GM23338 (cell line): ENCODE measurements around the gene NOD1. TPM values are rescaled to one million over a fixed set of nuclear protein-coding genes. Genes with fewer than 3 reads are reported as not detected.

Source experiments
- ATAC-seq: fragments of 200-7000 bp; cut with Tn5 transposase; 3 replicates; pipeline ENCODE4 v1.9.1; 2020
- DNase-seq: peaks from one replicate; pipeline ENCODE4 v3.0.0-alpha.2; 2015; ENCODE audit warnings: low spot score
- H2AFZ ChIP-seq: fragments of 200-600 bp; sonication (generic); 2 replicates; pipeline ENCODE4 v1.8.0; 2016; ENCODE audit warnings: antibody characterized with exemption, mild to moderate bottlenecking, moderate library complexity
- H3F3A ChIP-seq: fragments of 200-600 bp; sonication (generic); replicated peaks from 2 replicates; pipeline ENCODE4 v1.8.0; 2017; ENCODE audit warnings: antibody characterized with exemption, mixed run types, low read depth
- H3K27ac ChIP-seq: fragments of 200-600 bp; sonication (generic); 2 replicates; pipeline ENCODE4 v1.6.1; 2016; ENCODE audit warnings: low read depth
- H3K27me3 ChIP-seq: fragments of 200-600 bp; sonication (generic); 2 replicates; pipeline ENCODE4 v1.8.0; 2016; ENCODE audit warnings: mild to moderate bottlenecking, mixed run types, moderate library complexity; ENCODE audit not compliant: insufficient read depth
- H3K36me3 ChIP-seq: fragments of 200-600 bp; sonication (generic); 2 replicates; pipeline ENCODE4 v1.8.0; 2016; ENCODE audit warnings: mild to moderate bottlenecking; ENCODE audit not compliant: insufficient read depth
- H3K4me1 ChIP-seq: fragments of 200-600 bp; sonication (generic); 2 replicates; pipeline ENCODE4 v1.8.0; 2016; ENCODE audit warnings: mild to moderate bottlenecking, moderate library complexity; ENCODE audit not compliant: insufficient read depth
- H3K4me2 ChIP-seq: fragments of 200-600 bp; sonication (generic); 2 replicates; pipeline ENCODE4 v1.7.1; 2017; ENCODE audit warnings: mixed run types
- H3K4me3 ChIP-seq: fragments of 200-600 bp; sonication (generic); 2 replicates; pipeline ENCODE4 v1.6.1; 2016; ENCODE audit warnings: mixed run types
- H3K79me2 ChIP-seq: fragments of 200-600 bp; sonication (generic); replicated peaks from 2 replicates; pipeline ENCODE4 v1.8.0; 2017; ENCODE audit warnings: mild to moderate bottlenecking; ENCODE audit not compliant: insufficient read depth
- H3K9me2 ChIP-seq: fragments of 200-600 bp; sonication (generic); 2 replicates; pipeline ENCODE4 v1.8.0; 2017; ENCODE audit not compliant: insufficient read depth
- H4K20me1 ChIP-seq: fragments of 200-600 bp; sonication (generic); replicated peaks from 2 replicates; pipeline ENCODE4 v1.8.0; 2017; ENCODE audit warnings: mild to moderate bottlenecking; ENCODE audit not compliant: insufficient read depth
- H3K27ac Mint-ChIP-seq: 2 replicates; pipeline ENCODE4 v1.8.0; 2020; ENCODE audit warnings: inconsistent platforms, mild to moderate bottlenecking, moderate library complexity, mixed read lengths
- H3K27me3 Mint-ChIP-seq: 3 replicates; pipeline ENCODE4 v1.8.0; 2022; ENCODE audit warnings: low read depth, mild to moderate bottlenecking, moderate library complexity, mixed read lengths, inconsistent platforms; ENCODE audit not compliant: insufficient read depth, poor library complexity
- H3K36me3 Mint-ChIP-seq: 3 replicates; pipeline ENCODE4 v1.8.0; 2021; ENCODE audit warnings: low read depth, mild to moderate bottlenecking, inconsistent platforms, moderate library complexity, mixed read lengths
- H3K4me1 Mint-ChIP-seq: 3 replicates; pipeline ENCODE4 v1.8.0; 2020; ENCODE audit warnings: mild to moderate bottlenecking, inconsistent platforms, mixed read lengths
- H3K4me3 Mint-ChIP-seq: 3 replicates; pipeline ENCODE4 v1.8.0; 2021; ENCODE audit warnings: moderate library complexity, mild to moderate bottlenecking, inconsistent platforms, mixed read lengths
- H3K9me3 Mint-ChIP-seq: 3 replicates; pipeline ENCODE4 v1.8.0; 2020; ENCODE audit warnings: moderate library complexity, mild to moderate bottlenecking, inconsistent platforms, mixed read lengths
- CREB1 ChIP-seq: fragments of 250-450 bp; sonication (Bioruptor Pico); IDR thresholded peaks from 2 replicates; pipeline ENCODE4 v1.5.0; 2020; ENCODE audit warnings: low read depth, mild to moderate bottlenecking, moderate library complexity
- CTCF ChIP-seq, 2 experiments: fragments of 200-600 bp in 1 of 2; sonication (generic) in 1 of 2; conservative IDR thresholded peaks; 2 replicates each; pipeline versions ENCODE4 v1.5.1 to v1.6.1; 2016 to 2017; ENCODE audit warnings: antibody characterized with exemption in 2 of 2, low read depth in 2 of 2, mild to moderate bottlenecking in 2 of 2, moderate library complexity in 1 of 2
- ETS1 ChIP-seq: IDR thresholded peaks from 2 replicates; pipeline ENCODE4 v1.6.1; 2016; ENCODE audit warnings: antibody characterized with exemption
- EZH2 ChIP-seq: fragments of 200-600 bp; sonication (generic); IDR thresholded peaks from one replicate; pipeline ENCODE4 v1.8.0; 2017; ENCODE audit warnings: antibody characterized with exemption, mild to moderate bottlenecking, low read depth; ENCODE audit not compliant: unreplicated experiment
- EZH2phosphoT487 ChIP-seq: fragments of 200-600 bp; sonication (generic); IDR thresholded peaks from one replicate; pipeline ENCODE4 v1.8.1; 2018; ENCODE audit warnings: antibody characterized with exemption; ENCODE audit not compliant: unreplicated experiment
- JUNB ChIP-seq: IDR thresholded peaks from one replicate; pipeline ENCODE4 v1.6.1; 2016; ENCODE audit warnings: antibody characterized with exemption; ENCODE audit not compliant: unreplicated experiment
- NANOG ChIP-seq: IDR thresholded peaks from 2 replicates; pipeline ENCODE4 v1.6.1; 2016; ENCODE audit warnings: antibody characterized with exemption, borderline replicate concordance
- POLR2AphosphoS5 ChIP-seq: IDR thresholded peaks from 2 replicates; pipeline ENCODE4 v1.6.1; 2016; ENCODE audit warnings: antibody characterized with exemption, low read depth
- REST ChIP-seq: IDR thresholded peaks from one replicate; pipeline ENCODE4 v1.6.1; 2018; ENCODE audit warnings: antibody characterized with exemption; ENCODE audit not compliant: unreplicated experiment
- STAT1 ChIP-seq: IDR thresholded peaks from one replicate; pipeline ENCODE4 v1.6.1; 2016; ENCODE audit warnings: antibody characterized with exemption; ENCODE audit not compliant: unreplicated experiment
- ZNF114 ChIP-seq: fragments of 250-450 bp; sonication (Bioruptor Pico); IDR thresholded peaks from 2 replicates; pipeline ENCODE4 v1.5.0; 2020; ENCODE audit warnings: mild to moderate bottlenecking, moderate library complexity
- ZNF331 ChIP-seq: fragments of 250-450 bp; sonication (Bioruptor Pico); IDR thresholded peaks from 2 replicates; pipeline ENCODE4 v1.5.0; 2020; ENCODE audit warnings: low read depth, mild to moderate bottlenecking, moderate library complexity
- ZNF462 ChIP-seq: fragments of 250-450 bp; sonication (Bioruptor Pico); IDR thresholded peaks from 2 replicates; pipeline ENCODE4 v1.5.0; 2020; ENCODE audit warnings: mild to moderate bottlenecking, moderate library complexity
- polyA plus RNA-seq: library from polyadenylated mRNA; unstranded; fragments of >200 nt; fragmentation: Nextera tagmentation; extraction: Ambion mirVana; gene quantifications from 2 replicates; pipeline ENCODE4 v1.2.1, GENCODE V29; 2016
- total RNA-seq: library from RNA; depleted of rRNA; stranded (reverse); fragments of >200 nt; shearing (Covaris generic); gene quantifications from 2 replicates; pipeline ENCODE4 v1.2.3, GENCODE V29; 2014

NOD1 gene
- total and polyA plus RNA-seq, 2 experiments from 2014 or later = 2.1 to 7.3 TPM

GRCh38 chr7:30403477-30403876 lies 75.1 kb downstream of the NOD1 start:
- H3K36me3 Mint-ChIP-seq = peaks cover 5% of the 10 kb centered on the region; the same call in 2 of the 3 replicates
- ATAC-seq (no peak), DNase-seq (no peak)
- no peaks in the 10 kb centered on the region for H3F3A ChIP-seq
- TF ChIP-seq ZNF331 (CRISPR knock-in tag) = no peak
- TF ChIP-seq CREB1 (CRISPR knock-in tag) = no peak
- TF ChIP-seq ZNF114 (CRISPR knock-in tag) = no peak
- no peak for TF ChIP-seq NANOG
- no peak for TF ChIP-seq CTCF (conservative IDR thresholded peaks at IDR 0.05; ENCODE audit: low read depth in 2 of 2)
- TF ChIP-seq REST = no peak
- TF ChIP-seq ETS1 = no peak
- TF ChIP-seq POLR2AphosphoS5 = no peak
- no peak for TF ChIP-seq JUNB
- TF ChIP-seq EZH2 = no peak
- no peak for TF ChIP-seq STAT1
- no peak for TF ChIP-seq EZH2phosphoT487
- no peak for TF ChIP-seq ZNF462
- H3K79me2 ChIP-seq = no peaks in the 10 kb centered on the region
- no peaks in the 10 kb centered on the region for H3K9me3 Mint-ChIP-seq
- H3K4me2 ChIP-seq = no peak overlapping the region
- H3K27ac ChIP-seq = no peak overlapping the region
- H3K27me3 Mint-ChIP-seq = peaks cover 2% of the 10 kb centered on the region
- H3K36me3 ChIP-seq = no peaks in the 10 kb centered on the region
- no peaks in the 10 kb centered on the region for H3K4me1 Mint-ChIP-seq
- no peak overlapping the region for H3K27ac Mint-ChIP-seq
- H3K4me3 ChIP-seq = no peak overlapping the region
- H3K4me1 ChIP-seq = no peaks in the 10 kb centered on the region
- H3K4me3 Mint-ChIP-seq = no peak overlapping the region
- H2AFZ ChIP-seq = no peak overlapping the region
- H4K20me1 ChIP-seq = no peaks in the 10 kb centered on the region
- no peaks in the 10 kb centered on the region for H3K27me3 ChIP-seq
- H3K9me2 ChIP-seq = peaks cover 3% of the 10 kb centered on the region; the same call in 1 of the 2 replicates
